HepG2 (cell line): Measurements from ENCODE around the gene DSN1. TPM values are rescaled to one million over a fixed set of nuclear protein-coding genes. Genes with fewer than 3 reads are reported as not detected.

Experiments
- ETV5 ChIP-seq: IDR thresholded peaks from 2 replicates; pipeline ENCODE4 v1.6.1; 2018; ENCODE audit warnings: missing biosample characterization, missing genetic modification reagents, inconsistent platforms, borderline replicate concordance
- MAZ ChIP-seq, 2 experiments: sonication (generic) in 1 of 2; formaldehyde crosslinking in 1 of 2; IDR thresholded peaks; 2 replicates each; pipeline versions ENCODE4 v1.5.0 to v1.6.1; 2012 to 2020; ENCODE audit warnings: low read depth in 2 of 2, mild to moderate bottlenecking in 2 of 2, borderline replicate concordance in 1 of 2, improper control_type of control experiment in 1 of 2, low read length in 1 of 2, missing genetic modification reagents in 1 of 2, moderate library complexity in 1 of 2
- MLLT10 ChIP-seq: sonication (generic); formaldehyde crosslinking; IDR thresholded peaks from 2 replicates; pipeline ENCODE4 v1.4.0; 2020; ENCODE audit warnings: missing genetic modification reagents
- MTA3 ChIP-seq: sonication (generic); formaldehyde crosslinking; IDR thresholded peaks from 2 replicates; pipeline ENCODE4 v1.4.0; 2020; ENCODE audit warnings: missing genetic modification reagents
- NCOA2 ChIP-seq: sonication (generic); formaldehyde crosslinking; IDR thresholded peaks from 2 replicates; pipeline ENCODE4 v1.8.0; 2022; ENCODE audit warnings: inconsistent platforms
- PAX8 ChIP-seq: sonication (generic); formaldehyde crosslinking; IDR thresholded peaks from 2 replicates; pipeline ENCODE4 v1.8.0; 2022; ENCODE audit warnings: mild to moderate bottlenecking, missing genetic modification reagents, borderline replicate concordance
- PAXIP1 ChIP-seq: sonication (generic); formaldehyde crosslinking; conservative IDR thresholded peaks from 2 replicates; pipeline ENCODE4 v1.4.0; 2020; ENCODE audit warnings: mild to moderate bottlenecking, missing genetic modification reagents, moderate library complexity
- SMAD3 ChIP-seq: sonication (generic); formaldehyde crosslinking; IDR thresholded peaks from 2 replicates; pipeline ENCODE4 v1.4.0; 2020; ENCODE audit warnings: missing genetic modification reagents
- SP4 ChIP-seq: sonication (generic); formaldehyde crosslinking; IDR thresholded peaks from 2 replicates; pipeline ENCODE4 v1.8.1; 2023; ENCODE audit warnings: mild to moderate bottlenecking, missing genetic modification reagents
- SPEN ChIP-seq: sonication (generic); formaldehyde crosslinking; IDR thresholded peaks from 2 replicates; pipeline ENCODE4 v1.5.1; 2020; ENCODE audit warnings: low read depth, mild to moderate bottlenecking, missing genetic modification reagents
- SRY ChIP-seq: sonication (generic); formaldehyde crosslinking; IDR thresholded peaks from 2 replicates; pipeline ENCODE4 v1.8.0; 2022; ENCODE audit warnings: mild to moderate bottlenecking, missing genetic modification reagents
- U2AF2 ChIP-seq: fragments of 200-400 bp; formaldehyde crosslinking; IDR thresholded peaks from 2 replicates; pipeline ENCODE4 v1.6.1; 2017; ENCODE audit warnings: low read depth, mild to moderate bottlenecking, low read length
- ZBTB7A ChIP-seq: sonication (generic); formaldehyde crosslinking; IDR thresholded peaks from 2 replicates; pipeline ENCODE4 v1.8.0; 2022; ENCODE audit warnings: mild to moderate bottlenecking, missing genetic modification reagents
- ZMYM3 ChIP-seq: sonication (generic); formaldehyde crosslinking; IDR thresholded peaks from 2 replicates; pipeline ENCODE4 v1.5.1; 2020; ENCODE audit warnings: mild to moderate bottlenecking, missing genetic modification reagents
- ZNF264 ChIP-seq: sonication (generic); formaldehyde crosslinking; IDR thresholded peaks from 2 replicates; pipeline ENCODE4 v1.4.0; 2020; ENCODE audit warnings: missing genetic modification reagents
- ZNF280B ChIP-seq: sonication (generic); formaldehyde crosslinking; IDR thresholded peaks from 2 replicates; pipeline ENCODE4 v1.5.0; 2020; ENCODE audit warnings: missing genetic modification reagents, mild to moderate bottlenecking, borderline replicate concordance
- ZNF317 ChIP-seq: sonication (generic); formaldehyde crosslinking; IDR thresholded peaks from 2 replicates; pipeline ENCODE4 v1.5.0; 2020; ENCODE audit warnings: mild to moderate bottlenecking, missing genetic modification reagents
- ZNF772 ChIP-seq: sonication (generic); formaldehyde crosslinking; IDR thresholded peaks from 2 replicates; pipeline ENCODE4 v1.5.0; 2020; ENCODE audit warnings: mild to moderate bottlenecking, missing genetic modification reagents
- ZNF878 ChIP-seq: sonication (generic); formaldehyde crosslinking; IDR thresholded peaks from 2 replicates; pipeline ENCODE4 v1.8.1; 2023; ENCODE audit warnings: mild to moderate bottlenecking, missing genetic modification reagents, moderate library complexity
- polyA plus RNA-seq, 8 experiments: library from polyadenylated mRNA; depleted of rRNA in 3 of 8; stranded (reverse) in 7 of 8; unstranded in 1 of 8; fragments of >200 nt; fragmentation: Illumina TruSeq in 4 of 8; extraction: Trizol in 4 of 8; gene quantifications; 2 replicates each; pipeline versions ENCODE4 v1.2.1 to v1.2.3, GENCODE V29; 2011 to 2016; ENCODE audit warnings: low read depth in 4 of 8, missing spikeins in 1 of 8, mixed read lengths in 1 of 8; ENCODE audit not compliant: insufficient read depth in 1 of 8
- total RNA-seq, 5 experiments: library from RNA; depleted of rRNA; stranded (reverse); fragments of >200 nt; fragmentation: Illumina TruSeq; extraction: Trizol; gene quantifications; 2 replicates each; pipeline ENCODE4 v1.2.3, GENCODE V29; 2016; ENCODE audit warnings: low read depth in 1 of 5
- TF ChIP-seq, protein P1 (sequence below): sonication (generic); formaldehyde crosslinking; IDR thresholded peaks from 2 replicates; pipeline ENCODE4 v1.8.1; 2022; ENCODE audit warnings: mild to moderate bottlenecking, missing genetic modification reagents

The DSN1 gene
- total and polyA plus RNA-seq, 2 of the 13 experiments (the other 11 are each of a cell fraction or from before 2014, with no cell fraction given): 18.7 to 53.7 TPM

DNA sequence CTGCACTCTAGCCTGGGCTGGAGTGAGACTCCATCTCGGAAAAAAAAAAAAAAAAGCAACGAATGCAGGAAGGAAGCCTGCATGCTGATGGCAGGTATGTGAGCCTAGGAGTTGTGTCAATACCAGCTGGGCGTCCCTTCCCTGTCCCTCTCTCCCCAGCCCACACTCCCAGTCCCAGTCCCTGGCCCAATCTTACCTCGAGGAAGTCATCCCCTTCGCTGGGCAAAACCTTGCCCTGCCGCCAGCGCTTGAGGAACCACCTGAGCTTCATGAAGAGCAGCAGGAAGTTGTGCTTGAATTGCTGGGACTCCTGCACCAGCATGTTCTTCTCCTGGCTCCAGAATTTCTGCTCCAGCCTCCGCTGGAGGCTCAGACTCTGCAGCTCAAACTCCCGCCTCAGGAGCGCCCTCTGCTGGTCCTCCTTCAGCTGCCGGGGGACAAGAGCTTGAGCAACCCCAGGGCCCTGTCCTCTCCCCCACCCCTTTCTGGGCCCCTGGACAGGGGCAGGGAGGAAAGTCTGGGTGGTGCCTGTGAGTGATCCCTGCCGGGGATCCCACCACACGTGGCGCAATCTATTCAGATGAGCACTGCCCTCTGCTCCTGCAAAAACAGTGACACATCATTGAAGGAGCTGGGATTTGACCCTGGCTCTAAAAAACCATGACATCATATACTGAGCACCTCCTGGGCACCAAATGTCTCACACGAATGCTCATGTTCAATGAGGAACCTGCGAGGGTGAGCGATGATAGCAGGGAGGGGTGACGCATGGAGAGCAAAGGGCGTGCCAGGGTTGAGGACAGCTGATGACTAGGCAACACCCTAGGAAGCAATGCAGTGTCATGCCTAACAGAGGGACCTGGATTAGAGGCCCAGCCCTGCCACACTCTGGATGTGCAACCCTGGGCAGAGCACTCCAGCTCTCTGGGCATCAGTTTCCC is 35.0 kb upstream of the DSN1 start (continued):
- peak; percentile 57; the same call in 1 of the 2 replicates for TF ChIP-seq MAZ (IDR thresholded peaks at IDR 0.05; ENCODE audit: borderline replicate concordance, low read depth, low read length)
- peak; percentile 55; the same call in 1 of the 2 replicates for TF ChIP-seq MAZ (CRISPR knock-in tag; IDR thresholded peaks at IDR 0.05; ENCODE audit: low read depth)
- TF ChIP-seq ZNF280B (CRISPR knock-in tag): peak; percentile 95
- TF ChIP-seq SRY: no peak
- no peak for TF ChIP-seq ZNF878 (CRISPR knock-in tag)
- TF ChIP-seq SPEN (CRISPR knock-in tag): no peak
- TF ChIP-seq PAX8 (CRISPR knock-in tag): no peak
- 0 out of 2 replicates have a peak, but pooled peaks have one; percentile 50 for TF ChIP-seq SP4 (CRISPR knock-in tag)
- TF ChIP-seq NCOA2 (CRISPR knock-in tag): 0 out of 2 replicates have a peak, but pooled peaks have one; percentile 15
- no peak for TF ChIP-seq MTA3 (CRISPR knock-in tag)
- TF ChIP-seq PAXIP1: peak; percentile 52; the same call in 1 of the 2 replicates
- TF ChIP-seq ZNF317 (CRISPR knock-in tag): no peak
- TF ChIP-seq, protein P1, sequence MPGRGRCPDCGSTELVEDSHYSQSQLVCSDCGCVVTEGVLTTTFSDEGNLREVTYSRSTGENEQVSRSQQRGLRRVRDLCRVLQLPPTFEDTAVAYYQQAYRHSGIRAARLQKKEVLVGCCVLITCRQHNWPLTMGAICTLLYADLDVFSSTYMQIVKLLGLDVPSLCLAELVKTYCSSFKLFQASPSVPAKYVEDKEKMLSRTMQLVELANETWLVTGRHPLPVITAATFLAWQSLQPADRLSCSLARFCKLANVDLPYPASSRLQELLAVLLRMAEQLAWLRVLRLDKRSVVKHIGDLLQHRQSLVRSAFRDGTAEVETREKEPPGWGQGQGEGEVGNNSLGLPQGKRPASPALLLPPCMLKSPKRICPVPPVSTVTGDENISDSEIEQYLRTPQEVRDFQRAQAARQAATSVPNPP (CRISPR knock-in tag): no peak
- TF ChIP-seq ZNF264 (CRISPR knock-in tag): no peak
- peak; percentile 40; the same call in 1 of the 2 replicates for TF ChIP-seq ZBTB7A (CRISPR knock-in tag)
- no peak for TF ChIP-seq U2AF2
- TF ChIP-seq MLLT10 (CRISPR knock-in tag): no peak
- peak; percentile 60 for TF ChIP-seq SMAD3 (CRISPR knock-in tag)
- TF ChIP-seq ZNF772 (CRISPR knock-in tag): 0 out of 2 replicates have a peak, but pooled peaks have one; percentile 50
- peak; percentile 89 for TF ChIP-seq ZMYM3 (CRISPR knock-in tag)
- peak; percentile 11; the same call in 1 of the 2 replicates for TF ChIP-seq ETV5
